Nucleus accumbens (tissue), 56 donors: ENCODE data around the gene LRP1.

Source experiments
- DNase-seq, 56 donors: peaks; one replicate each; lab custom pipeline; 2025; lab: John Stamatoyannopoulos, UW

The LRP1 gene

DNA sequence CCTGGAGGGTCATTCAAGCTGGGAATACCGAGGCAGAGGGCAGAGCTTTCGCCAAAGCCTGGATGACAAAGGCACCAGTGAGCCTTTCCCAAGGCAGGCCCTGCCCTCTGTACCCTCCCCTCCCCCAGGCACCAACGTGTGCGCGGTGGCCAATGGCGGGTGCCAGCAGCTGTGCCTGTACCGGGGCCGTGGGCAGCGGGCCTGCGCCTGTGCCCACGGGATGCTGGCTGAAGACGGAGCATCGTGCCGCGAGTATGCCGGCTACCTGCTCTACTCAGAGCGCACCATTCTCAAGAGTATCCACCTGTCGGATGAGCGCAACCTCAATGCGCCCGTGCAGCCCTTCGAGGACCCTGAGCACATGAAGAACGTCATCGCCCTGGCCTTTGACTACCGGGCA lies 57.1 kb downstream of the LRP1 start:
- no peak for DNase-seq

DNA sequence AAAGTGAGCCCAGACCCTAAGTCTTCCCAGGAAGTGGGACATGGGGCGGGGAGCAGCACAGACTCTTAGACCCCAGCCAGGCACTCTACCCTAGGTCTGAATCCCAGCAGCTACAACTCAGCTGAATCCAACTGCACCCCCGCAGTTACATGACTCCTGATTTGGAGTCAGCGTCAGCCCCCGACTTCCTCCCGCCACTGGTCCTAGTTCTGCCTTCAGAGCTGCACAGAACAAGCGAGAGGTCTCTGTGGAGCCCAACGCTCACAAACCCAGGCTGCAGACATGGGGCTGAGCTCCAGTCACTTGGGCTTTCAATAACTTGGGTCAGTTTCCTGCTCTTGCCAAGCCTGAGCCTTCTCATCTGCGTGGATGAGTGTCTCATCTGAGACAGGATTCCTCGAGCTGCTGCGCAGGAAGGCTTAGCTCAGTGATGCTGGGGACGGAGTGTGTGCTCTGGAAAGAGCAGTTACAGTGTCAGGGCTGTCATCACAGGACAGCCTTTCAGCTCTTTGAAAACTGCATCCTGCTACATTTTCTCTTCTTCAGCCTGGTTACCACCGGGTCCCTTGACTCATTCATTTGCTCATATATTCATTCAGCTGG lies 57.7 kb downstream of the LRP1 start:
- DNase-seq: peak in 4 of 56 donors; percentile 11 to 20 (median 16)

DNA sequence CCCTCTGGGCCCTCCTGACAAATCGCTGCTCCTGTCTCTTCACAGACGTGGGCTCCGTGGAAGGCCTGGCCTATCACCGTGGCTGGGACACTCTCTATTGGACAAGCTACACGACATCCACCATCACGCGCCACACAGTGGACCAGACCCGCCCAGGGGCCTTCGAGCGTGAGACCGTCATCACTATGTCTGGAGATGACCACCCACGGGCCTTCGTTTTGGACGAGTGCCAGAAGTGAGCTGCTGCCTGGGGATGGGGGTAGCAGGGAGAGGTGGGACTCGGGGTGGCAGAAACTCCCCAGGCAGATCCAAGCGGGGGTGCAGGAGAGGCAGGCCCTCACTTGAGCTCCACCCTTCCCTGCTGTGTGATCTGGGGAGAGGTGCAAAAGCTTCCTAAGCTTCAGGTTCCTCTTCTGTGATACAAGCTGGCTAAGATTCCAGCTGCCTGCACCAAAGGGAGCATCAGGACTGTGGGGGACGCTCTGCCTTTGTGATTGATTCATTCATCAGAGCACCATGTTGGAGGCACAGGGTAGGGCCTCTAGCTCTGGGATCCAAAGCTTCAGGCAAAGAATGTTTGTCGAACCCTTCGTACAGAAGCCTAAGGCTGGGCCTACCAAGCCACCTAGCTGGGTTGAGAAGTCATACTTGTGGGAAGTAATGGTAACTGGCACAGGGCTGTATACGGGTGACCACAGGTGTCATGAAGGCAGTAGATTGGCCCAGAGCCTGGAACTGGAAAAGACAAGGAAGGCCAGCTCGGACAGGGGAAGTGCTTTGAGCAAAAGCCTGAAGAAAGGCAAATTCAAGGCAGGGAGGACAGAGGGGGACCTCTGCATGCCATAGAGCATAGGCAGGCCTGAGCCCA lies 59.2 kb downstream of the LRP1 start:
- peak in 2 of 56 donors; percentile 11 to 16 for DNase-seq

DNA sequence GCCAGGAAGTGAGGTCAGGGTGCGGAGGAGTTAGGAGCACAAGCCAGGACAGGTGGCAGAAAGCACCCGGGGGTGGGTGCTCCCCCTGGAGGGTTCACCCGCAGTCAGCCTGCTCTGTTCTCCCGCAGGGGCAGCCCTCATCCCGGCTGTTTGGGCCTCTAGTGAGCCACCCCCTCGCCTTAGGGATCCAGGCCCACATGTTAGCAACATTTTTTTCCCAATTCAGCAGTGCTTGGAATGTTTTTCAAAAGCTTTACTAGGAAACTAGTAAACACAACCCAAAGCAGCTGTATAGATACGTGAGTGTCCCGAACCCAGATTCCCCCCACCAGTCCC lies 59.8 kb downstream of the LRP1 start:
- no peak for DNase-seq

DNA sequence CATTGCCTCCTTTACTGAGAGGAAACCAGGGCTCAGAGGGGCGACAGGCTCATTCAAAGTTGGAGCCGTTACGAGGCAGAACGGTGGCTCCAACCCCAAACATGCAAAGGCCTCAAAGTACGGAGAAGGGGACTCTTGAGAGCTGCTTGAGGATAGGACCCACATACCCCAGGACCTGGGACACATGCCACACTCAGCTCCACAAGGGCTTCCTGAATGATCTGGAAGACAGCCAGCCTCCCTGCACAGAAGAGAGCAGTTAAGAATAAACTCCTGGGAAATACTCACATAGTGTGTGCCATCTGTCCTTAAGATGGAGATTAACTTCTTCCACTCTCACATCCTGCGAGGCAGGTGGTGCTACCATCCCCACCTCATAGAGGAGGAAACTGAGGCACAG lies 61.8 kb downstream of the LRP1 start:
- peak in 7 of 56 donors; percentile 11 to 36 (median 21) for DNase-seq

DNA sequence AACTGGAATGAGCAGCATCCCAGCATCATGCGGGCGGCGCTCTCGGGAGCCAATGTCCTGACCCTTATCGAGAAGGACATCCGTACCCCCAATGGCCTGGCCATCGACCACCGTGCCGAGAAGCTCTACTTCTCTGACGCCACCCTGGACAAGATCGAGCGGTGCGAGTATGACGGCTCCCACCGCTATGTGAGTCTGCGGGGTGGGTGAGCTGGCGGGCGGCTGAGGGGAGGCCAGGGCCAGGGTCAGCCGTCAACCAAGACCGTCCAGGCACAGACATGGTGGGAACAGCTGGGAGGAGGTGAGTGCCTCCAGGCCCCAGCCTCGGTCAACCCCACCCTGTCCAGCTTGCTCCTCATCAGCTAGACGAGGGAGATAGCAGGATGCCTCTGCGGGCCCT lies 62.5 kb downstream of the LRP1 start:
- no peak for DNase-seq

DNA sequence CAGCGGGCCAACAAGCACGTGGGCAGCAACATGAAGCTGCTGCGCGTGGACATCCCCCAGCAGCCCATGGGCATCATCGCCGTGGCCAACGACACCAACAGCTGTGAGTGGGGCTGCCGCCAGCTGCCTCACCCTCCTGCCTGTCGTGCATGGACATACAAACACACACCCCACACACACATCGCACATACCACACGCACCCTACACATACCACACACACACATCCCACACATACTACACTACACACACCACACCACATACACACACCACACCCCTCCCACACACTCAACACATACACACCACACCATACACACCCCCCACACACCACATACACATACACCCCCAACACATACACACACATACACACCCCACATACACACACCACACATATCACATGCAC lies 63.1 kb downstream of the LRP1 start:
- DNase-seq: no peak

DNA sequence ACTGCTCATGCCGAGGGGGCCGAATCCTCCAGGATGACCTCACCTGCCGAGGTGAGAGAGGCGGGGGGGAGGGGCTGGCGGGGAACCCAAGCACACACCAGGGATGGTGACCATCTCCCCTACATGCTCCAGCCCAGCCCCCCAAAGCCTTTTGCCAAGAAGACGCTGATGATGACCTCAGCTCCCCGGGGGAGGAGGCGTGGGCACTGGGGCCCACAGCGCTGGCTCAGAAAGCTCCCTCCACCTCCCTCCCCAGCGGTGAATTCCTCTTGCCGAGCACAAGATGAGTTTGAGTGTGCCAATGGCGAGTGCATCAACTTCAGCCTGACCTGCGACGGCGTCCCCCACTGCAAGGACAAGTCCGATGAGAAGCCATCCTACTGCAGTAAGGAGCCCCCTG lies 64.6 kb downstream of the LRP1 start:
- DNase-seq: no peak

DNA sequence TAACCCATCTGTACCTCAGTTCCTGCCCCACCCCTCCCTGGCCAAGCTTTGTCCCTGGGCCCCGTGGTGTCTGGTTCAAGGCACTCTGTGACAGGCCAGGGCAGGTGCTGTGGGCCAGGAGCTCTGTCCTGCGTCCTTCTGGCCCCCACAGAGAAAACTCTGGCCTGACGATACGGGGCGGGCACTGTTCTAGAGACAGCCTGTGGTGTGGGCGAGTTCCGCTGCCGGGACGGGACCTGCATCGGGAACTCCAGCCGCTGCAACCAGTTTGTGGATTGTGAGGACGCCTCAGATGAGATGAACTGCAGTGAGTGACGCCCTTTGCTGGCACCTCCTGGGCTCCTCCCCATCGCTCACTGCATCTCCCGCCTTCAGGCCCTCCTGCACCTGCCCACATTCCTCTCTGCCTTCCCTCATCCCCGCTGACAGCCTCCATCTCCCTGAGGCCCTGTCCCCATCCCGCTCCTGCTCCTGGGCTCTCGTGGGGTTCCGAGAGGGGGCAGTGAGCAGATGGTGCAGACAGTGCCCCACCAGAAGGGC lies 65.5 kb downstream of the LRP1 start:
- peak in 2 of 56 donors; percentile 17 to 35 for DNase-seq

DNA sequence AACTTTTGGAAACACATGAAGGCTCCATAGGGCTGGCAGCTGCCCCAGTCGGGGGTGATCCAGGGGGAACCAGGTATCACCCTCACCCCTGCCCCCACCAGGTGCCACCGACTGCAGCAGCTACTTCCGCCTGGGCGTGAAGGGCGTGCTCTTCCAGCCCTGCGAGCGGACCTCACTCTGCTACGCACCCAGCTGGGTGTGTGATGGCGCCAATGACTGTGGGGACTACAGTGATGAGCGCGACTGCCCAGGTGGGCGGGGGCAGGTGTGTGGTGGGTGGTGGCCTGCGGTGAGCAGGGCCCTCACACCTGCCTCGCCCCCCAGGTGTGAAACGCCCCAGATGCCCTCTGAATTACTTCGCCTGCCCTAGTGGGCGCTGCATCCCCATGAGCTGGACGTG lies 66.0 kb downstream of the LRP1 start:
- no peak for DNase-seq

DNA sequence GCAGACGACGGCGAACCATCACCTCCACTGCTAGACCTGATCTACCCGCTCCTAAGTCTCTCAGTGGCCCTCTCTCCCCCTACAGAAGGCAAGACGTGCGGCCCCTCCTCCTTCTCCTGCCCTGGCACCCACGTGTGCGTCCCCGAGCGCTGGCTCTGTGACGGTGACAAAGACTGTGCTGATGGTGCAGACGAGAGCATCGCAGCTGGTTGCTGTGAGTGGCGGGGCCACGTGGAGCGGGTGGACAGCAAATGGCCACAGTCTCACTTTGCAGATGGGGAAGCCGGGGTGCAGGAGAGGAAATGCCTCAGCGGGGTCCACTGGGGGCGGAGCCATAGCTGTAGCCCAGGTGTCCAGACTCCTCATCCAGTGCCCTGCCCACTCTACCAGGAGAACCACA lies 66.9 kb downstream of the LRP1 start:
- peak in 6 of 56 donors; percentile 8 to 45 (median 20) for DNase-seq

DNA sequence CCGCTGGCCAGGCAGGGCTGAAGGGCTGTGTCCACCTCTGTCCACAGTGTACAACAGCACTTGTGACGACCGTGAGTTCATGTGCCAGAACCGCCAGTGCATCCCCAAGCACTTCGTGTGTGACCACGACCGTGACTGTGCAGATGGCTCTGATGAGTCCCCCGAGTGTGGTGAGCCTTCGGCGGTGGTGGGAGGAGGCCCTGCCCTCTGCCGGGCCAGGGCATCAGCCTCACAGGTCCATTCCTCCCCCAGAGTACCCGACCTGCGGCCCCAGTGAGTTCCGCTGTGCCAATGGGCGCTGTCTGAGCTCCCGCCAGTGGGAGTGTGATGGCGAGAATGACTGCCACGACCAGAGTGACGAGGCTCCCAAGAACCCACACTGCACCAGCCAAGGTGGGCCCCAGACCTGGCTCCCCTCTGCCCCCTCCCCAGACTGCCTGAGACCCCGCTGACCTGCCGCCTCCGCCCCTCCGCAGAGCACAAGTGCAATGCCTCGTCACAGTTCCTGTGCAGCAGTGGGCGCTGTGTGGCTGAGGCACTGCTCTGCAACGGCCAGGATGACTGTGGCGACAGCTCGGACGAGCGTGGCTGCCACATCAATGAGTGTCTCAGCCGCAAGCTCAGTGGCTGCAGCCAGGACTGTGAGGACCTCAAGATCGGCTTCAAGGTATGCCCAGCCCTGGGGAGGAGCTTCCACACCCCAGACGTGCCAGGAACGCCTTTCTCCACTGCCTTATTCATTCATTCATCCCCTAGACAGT lies 67.5 kb downstream of the LRP1 start:
- no peak for DNase-seq

DNA sequence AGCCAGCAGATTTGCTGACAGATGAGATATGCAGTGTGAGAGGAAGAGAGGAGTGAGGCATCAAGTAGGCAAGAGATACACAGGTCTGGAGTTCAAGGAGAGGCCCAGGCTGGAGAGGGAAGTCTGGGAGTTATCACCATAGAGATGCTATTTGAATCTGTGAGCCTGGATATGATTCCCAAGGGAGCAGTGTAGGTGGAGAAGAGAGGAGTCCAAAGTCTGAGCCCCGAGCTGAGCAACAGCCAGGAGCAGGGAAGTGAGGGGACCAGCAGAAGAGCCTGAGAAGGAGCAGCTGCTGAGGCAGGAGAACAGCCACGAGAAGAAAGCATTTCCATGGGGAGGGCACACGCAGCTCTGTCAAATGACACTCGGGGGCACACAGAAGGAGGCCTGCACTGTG lies 68.2 kb downstream of the LRP1 start:
- no peak for DNase-seq

DNA sequence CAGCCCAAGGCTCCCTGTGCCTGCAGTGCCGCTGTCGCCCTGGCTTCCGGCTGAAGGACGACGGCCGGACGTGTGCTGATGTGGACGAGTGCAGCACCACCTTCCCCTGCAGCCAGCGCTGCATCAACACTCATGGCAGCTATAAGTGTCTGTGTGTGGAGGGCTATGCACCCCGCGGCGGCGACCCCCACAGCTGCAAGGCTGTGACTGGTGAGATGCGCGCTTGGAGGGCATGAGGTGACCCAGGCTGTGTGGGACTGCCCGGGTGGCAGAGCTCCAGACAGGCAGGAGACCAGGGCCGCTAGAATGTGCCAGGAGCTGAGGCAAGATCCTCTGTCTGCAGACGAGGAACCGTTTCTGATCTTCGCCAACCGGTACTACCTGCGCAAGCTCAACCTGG lies 68.7 kb downstream of the LRP1 start:
- no peak for DNase-seq

DNA sequence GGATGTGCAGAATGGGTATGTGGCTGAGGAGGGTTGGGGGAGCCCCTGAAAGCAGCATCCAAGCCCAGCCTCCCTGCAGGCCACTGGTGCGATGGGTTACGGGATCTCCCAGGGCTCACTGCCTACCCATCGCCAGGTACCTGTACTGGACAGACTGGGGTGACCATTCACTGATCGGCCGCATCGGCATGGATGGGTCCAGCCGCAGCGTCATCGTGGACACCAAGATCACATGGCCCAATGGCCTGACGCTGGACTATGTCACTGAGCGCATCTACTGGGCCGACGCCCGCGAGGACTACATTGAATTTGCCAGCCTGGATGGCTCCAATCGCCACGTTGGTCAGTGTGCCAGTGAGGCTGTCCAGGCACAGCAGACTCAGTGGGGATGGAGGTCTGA lies 70.0 kb downstream of the LRP1 start:
- no peak for DNase-seq

DNA sequence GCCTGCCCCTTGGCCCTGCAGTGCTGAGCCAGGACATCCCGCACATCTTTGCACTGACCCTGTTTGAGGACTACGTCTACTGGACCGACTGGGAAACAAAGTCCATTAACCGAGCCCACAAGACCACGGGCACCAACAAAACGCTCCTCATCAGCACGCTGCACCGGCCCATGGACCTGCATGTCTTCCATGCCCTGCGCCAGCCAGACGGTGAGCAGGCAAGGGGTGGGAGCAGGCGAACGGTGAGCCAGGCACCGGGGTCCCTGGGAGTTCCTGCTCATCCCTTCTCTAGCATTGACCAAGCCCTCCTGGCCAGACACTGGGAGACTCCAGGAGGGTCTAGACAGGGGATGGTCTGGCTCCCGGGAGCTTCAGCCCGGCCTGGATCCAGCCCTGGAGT lies 70.9 kb downstream of the LRP1 start:
- DNase-seq: no peak

DNA sequence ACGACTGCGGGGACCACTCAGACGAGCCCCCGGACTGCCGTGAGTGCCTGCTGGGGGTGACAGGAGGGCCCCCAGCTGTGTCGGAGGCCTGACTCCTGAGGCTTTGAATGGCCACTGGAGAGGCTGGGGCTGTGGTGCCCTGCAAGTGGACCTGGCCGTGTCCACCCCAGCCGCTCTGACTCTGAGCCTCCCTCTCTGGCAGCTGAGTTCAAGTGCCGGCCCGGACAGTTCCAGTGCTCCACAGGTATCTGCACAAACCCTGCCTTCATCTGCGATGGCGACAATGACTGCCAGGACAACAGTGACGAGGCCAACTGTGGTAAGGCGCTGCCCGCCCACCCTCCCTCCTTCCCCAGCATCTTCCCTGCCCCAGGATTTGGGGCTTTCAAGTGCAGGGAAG lies 72.2 kb downstream of the LRP1 start:
- DNase-seq: no peak

DNA sequence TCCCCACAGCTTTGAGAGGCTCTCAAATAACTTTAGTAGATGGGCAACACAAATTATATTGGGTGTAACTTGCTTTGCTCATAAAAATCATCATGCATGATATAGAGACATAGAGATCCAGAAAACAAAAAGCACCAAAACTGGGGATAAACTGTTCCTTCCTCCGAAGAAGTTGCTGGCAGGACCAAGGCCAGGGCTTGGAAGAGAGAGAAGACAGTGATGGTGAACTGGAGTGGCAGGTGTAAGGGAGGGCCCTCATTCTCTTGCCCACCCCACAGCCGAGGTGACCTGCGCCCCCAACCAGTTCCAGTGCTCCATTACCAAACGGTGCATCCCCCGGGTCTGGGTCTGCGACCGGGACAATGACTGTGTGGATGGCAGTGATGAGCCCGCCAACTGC lies 72.9 kb downstream of the LRP1 start:
- DNase-seq: no peak

DNA sequence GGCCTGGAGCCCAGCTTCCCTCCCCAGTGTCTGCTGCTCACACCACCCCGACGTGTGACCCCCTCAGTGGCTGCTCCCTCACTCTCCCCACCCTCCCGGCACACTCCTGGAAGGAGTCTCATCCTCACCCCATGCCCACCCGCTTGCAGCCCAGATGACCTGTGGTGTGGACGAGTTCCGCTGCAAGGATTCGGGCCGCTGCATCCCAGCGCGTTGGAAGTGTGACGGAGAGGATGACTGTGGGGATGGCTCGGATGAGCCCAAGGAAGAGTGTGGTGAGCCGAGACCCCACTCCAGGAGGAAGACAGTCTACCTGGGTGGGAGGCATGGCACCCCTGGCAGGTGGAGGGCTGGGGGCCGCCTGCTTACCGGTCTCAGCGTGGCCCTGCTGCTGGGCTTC lies 73.3 kb downstream of the LRP1 start:
- no peak for DNase-seq

DNA sequence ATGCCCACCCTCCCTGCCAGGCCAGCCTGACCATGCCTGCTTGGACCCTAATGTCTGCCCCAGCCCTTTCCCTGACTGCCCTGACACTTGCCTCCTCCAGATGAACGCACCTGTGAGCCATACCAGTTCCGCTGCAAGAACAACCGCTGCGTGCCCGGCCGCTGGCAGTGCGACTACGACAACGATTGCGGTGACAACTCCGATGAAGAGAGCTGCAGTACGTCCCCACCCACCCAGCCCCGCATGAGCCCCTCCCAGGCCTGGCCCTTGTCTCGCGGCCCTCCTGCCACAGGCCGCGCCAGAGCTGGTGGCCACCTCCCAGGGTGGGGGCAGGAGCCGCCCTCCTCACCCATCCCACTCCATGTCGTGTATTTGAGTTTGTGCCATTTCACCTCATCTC lies 74.0 kb downstream of the LRP1 start:
- no peak for DNase-seq

DNA sequence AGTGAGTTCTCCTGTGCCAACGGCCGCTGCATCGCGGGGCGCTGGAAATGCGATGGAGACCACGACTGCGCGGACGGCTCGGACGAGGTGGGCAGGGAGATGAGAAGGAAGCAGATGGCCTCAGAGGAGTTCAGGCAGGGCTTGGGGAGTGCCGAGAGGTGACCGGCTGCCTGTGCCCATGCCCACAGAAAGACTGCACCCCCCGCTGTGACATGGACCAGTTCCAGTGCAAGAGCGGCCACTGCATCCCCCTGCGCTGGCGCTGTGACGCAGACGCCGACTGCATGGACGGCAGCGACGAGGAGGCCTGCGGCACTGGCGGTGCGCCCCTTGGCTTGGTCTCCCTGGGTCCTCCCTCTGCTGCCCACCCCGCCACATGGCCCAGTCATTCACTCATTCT lies 74.9 kb downstream of the LRP1 start:
- DNase-seq: no peak
